NCI-H748 (cell line): ENCODE measurements around the gene ISCA1.

Source experiments
- DNase-seq: peaks from one replicate; lab custom pipeline; 2025; ENCODE audit not compliant: unreplicated experiment; lab: John Stamatoyannopoulos, UW

Gene ISCA1

GRCh38 chr9:86286278-86286677 lies 3.9 kb upstream of the ISCA1 start:
- DNase-seq = no peak

GRCh38 chr9:86285261-86285660 lies 2.9 kb upstream of the ISCA1 start:
- no peak for DNase-seq

DNA sequence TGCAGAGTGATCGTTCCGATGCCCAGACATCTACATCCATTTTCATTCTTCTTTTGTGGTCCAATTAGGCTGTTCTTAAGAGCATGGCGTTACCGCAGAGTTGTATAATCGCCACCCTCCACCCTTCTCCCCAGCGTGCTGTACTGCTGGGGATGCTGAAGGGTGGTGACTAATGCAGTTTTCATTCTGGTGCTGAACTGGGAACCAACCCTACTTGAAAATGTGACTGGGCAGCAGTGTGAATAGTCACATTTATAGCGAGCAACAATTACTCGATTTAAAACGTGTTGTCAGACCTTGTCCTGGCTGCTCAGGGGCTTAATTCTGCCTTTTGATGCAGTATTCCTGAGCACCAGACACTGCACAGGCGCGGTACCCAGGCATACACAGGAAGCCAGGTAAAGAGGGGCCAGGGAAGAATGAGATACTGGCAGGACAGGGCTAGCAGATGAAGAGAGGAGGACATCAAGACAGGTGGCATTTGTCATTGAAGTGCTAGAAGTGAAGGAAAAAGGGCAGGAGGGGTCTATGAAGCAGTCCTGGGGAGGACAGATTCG lies 719 bp upstream of the ISCA1 start:
- DNase-seq = no peak

- peak; percentile 71 for DNase-seq
Observed at GRCh38 chr9:86281593-86282076, 703 bp downstream of the ISCA1 start.

DNA sequence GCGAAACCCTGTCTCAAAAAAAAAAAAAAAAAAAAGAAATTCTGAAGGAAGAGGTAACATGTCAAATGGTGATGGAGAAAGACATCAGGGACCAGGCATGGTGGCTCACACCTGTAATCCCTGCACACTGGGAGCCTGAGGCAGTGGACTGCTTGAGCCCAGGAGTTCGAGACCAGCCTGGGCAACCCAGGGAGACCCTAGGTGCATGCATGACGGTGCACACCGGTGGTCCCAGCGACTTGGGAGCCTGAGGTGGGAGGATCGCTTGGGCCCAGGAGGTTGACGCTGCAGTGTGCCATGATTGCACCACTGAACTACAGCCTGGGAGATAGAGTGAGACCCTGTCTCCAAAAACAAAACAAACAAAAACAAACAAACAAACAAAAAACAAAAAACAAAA lies 1.8 kb downstream of the ISCA1 start:
- DNase-seq = no peak

- DNase-seq = no peak
Observed at GRCh38 chr9:86279839-86280238, 2.5 kb downstream of the ISCA1 start.

- no peak for DNase-seq
Observed at GRCh38 chr9:86277072-86277471, 5.3 kb downstream of the ISCA1 start.

DNA sequence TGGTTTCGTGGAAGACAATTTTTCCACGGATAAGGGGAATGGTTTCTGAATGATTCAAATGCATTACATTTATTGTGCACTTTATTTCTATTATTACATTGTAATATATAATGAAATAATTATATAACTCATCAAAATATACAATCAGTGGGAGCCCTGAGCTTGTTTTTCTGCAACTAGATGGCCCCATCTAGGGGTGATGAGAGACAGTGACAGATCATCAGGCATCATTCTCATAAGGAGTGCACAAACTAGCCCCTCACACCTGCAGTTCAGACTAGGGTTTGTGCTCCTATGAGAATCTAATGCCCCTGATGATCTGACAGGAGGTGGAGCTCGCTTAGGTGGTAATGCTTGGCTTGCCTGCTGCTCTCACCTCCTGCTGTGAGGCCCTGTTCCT lies 6.4 kb downstream of the ISCA1 start:
- no peak for DNase-seq

GRCh38 chr9:86274821-86275643 lies 7.3 kb downstream of the ISCA1 start:
- DNase-seq = no peak

DNA sequence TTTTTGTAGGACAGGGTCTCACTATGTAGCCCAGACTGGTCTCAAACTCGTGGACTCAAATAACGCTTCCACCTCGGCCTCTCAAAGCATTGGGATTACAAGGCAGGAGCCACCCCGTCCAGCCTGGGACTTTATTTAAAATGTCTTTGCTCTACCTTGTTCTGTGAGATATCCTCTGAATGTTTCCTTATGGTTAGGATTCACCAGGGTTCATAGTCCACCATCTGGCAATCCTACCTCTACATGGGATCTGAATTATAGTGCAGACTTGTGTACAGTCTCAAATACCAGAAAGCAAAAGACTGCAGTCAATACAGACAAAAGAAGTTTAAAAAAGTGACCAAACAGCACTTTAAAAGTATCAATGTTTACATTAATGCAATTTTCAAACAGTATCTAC lies 10.1 kb downstream of the ISCA1 start:
- no peak for DNase-seq

DNA sequence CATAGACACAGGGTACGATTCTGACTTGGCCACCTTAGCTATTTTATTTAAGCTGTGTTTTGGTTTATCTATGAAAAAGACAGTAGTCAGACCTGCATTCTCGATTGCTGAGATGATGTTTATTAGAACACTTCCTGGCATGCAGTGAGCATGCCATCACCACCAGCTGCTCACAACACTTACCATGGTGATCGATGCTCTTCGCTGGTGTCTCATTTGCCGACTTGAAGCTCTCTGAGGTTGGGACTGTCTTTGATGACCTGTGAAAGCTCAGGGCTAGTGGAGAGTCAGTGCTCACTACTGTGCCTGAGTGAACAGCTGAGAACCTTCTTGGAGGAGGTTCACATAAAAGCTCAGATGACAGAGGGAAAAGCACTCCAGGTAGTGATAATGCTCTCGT lies 18.5 kb downstream of the ISCA1 start:
- DNase-seq = no peak

DNA sequence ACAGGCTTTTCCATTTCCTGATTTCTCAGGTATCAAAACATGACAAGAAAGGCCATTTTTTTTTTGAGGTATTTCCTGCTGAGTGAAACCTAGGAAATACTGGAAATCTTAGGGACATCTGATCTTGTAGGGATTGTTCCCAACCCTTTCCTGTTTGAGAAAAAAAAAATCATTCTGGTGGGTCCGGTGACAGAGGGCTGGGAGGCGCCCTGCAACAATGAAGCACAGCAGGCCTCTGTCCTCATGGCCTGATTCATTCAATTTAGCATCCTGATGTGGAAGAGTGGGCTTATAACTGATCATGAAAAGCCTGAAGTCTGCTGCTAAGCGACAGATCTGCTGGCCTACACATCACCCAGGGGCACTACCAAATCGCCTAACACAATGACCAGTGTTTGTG lies 19.8 kb downstream of the ISCA1 start:
- DNase-seq = no peak

- DNase-seq = no peak
Observed at GRCh38 chr9:86259557-86259956, 22.8 kb downstream of the ISCA1 start, which contains the start of gene C9orf153. C9orf153 (minus strand) TSS chr9:86259657; CDS start chr9:86229603, 30,054 bp downstream.

GRCh38 chr9:86257391-86257790 lies 24.9 kb downstream of the ISCA1 start:
- no peak for DNase-seq

- DNase-seq = no peak
Observed at GRCh38 chr9:86256653-86257052, 25.7 kb downstream of the ISCA1 start.

DNA sequence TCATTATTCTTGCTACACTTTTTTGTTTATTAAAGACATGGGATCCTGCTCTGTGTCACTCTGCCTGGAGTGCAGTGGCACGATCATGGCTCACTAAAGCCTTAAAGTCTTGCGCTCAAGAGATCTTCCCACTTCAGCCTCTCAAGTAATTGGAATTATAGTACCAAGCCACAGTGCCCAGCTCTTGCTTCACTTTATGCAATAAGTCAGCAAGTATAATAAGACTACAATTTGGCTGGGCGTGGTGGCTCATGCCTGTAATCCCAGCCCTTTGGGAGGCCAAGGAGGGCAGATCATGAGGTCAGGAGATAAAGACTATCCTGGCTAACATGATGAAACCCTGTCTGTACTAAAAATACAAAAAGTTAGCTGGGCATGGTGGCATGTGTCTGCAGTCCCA lies 28.8 kb downstream of the ISCA1 start:
- no peak for DNase-seq

DNA sequence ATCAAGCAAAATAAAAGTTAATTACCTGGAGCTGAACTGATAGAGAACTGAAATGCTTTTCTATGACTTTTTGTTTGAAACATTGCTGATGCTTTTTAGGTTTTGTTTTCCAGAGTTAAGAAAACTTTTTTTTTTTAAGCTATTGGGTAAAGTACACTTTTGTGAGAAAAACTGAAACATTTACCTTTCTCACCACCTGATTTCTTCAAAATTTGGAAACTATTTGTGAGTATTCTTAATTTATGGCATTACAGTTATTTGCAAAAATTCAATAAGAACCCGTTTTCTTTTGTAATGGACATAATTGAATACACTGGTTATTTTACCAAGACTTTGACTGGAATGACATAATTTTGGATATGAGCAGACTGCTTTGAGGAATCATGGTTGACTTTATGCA lies 29.5 kb downstream of the ISCA1 start:
- DNase-seq = no peak

DNA sequence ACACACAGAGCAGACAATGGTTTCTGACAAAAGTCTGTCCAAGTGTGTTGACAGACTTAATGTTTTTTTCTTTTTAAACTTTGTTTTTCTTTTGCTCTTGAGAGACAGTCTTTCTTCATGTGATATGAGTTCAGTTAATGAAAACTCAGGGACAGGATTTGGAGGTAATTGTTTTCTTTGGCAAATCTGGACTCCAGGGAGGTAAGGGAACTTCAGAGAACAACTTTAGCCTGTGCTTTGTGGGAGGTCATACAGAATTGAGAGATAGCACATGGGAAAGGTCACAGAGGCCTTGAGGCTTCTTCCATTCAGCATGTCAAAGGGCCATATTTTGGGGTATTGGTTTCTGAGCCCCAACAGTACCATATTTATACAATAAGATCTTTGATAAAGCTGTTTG lies 32.2 kb downstream of the ISCA1 start:
- DNase-seq = no peak

- no peak for DNase-seq
Observed at GRCh38 chr9:86248746-86249145, 33.6 kb downstream of the ISCA1 start.

DNA sequence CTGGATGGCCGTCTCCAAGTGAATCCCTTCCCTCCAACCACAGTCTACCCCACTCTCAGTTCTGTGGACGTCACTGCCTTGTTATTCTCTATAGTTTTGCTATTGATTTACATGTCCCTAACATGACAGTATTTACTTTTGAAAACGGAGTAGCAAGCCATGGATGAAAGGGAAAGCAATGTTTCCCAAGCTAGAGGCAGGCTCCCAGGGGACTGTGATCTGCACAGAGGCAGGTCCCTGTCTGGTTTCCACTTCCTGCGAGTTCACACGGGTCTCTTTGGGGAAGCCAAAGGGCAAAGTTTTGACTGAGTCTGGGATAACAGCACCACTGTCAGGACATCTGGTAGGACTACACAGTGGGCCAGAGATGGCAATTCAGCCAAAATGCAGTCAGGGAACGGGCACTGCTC lies 35.6 kb downstream of the ISCA1 start:
- peak; percentile 18 for DNase-seq

GRCh38 chr9:86242071-86242470 lies 40.3 kb downstream of the ISCA1 start:
- no peak for DNase-seq

- DNase-seq = no peak
Observed at GRCh38 chr9:86241216-86241615, 41.1 kb downstream of the ISCA1 start.
